Measurements from ENCODE around the gene PHLDA3.
"Not testable (repeated sequence)": the region's sequence is repeated elsewhere in the genome, so short reads cannot be mapped to it uniquely, and the experiment has no call there.

The PHLDA3 gene

GRCh38 chr1:201473296-201473695 lies 4.3 kb upstream of the PHLDA3 start:
- Histone ChIP-seq H3K4me1 (no peaks in the 10 kb centered on the region), H3K27me3 (peaks cover 23% of the 10 kb centered on the region), H3K36me3 (no peaks in the 10 kb centered on the region), H3K9me3 (no peaks in the 10 kb centered on the region), H3K4me3 (ENCODE audit: low read depth, low read length) (no peak overlapping the region)
- no peak for DNase-seq
- TF ChIP-seq, protein P1, sequence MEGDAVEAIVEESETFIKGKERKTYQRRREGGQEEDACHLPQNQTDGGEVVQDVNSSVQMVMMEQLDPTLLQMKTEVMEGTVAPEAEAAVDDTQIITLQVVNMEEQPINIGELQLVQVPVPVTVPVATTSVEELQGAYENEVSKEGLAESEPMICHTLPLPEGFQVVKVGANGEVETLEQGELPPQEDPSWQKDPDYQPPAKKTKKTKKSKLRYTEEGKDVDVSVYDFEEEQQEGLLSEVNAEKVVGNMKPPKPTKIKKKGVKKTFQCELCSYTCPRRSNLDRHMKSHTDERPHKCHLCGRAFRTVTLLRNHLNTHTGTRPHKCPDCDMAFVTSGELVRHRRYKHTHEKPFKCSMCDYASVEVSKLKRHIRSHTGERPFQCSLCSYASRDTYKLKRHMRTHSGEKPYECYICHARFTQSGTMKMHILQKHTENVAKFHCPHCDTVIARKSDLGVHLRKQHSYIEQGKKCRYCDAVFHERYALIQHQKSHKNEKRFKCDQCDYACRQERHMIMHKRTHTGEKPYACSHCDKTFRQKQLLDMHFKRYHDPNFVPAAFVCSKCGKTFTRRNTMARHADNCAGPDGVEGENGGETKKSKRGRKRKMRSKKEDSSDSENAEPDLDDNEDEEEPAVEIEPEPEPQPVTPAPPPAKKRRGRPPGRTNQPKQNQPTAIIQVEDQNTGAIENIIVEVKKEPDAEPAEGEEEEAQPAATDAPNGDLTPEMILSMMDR (IDR thresholded peaks at IDR 0.05; ENCODE audit: low read depth, low read length) = no peak

- H3K9me3 ChIP-seq; H3K36me3 ChIP-seq; H3K4me1 ChIP-seq; H3K4me3 ChIP-seq (ENCODE audit: low read depth, low read length); DNase-seq: not testable (repeated sequence)
- H3K27me3 ChIP-seq = peaks cover 28% of the 10 kb centered on the region
Observed at GRCh38 chr1:201472321-201472720, 3.3 kb upstream of the PHLDA3 start.

GRCh38 chr1:201471772-201472171 lies 2.8 kb upstream of the PHLDA3 start:
- TF ChIP-seq, protein P1 (IDR thresholded peaks at IDR 0.05; ENCODE audit: low read depth, low read length) = no peak
- H3K4me3 ChIP-seq (ENCODE audit: low read depth, low read length) = no peak overlapping the region
- H3K4me1 ChIP-seq = no peaks in the 10 kb centered on the region
- no peak for DNase-seq
- H3K27me3 ChIP-seq = peaks cover 28% of the 10 kb centered on the region
- no peaks in the 10 kb centered on the region for H3K9me3 ChIP-seq
- no peaks in the 10 kb centered on the region for H3K36me3 ChIP-seq

DNA sequence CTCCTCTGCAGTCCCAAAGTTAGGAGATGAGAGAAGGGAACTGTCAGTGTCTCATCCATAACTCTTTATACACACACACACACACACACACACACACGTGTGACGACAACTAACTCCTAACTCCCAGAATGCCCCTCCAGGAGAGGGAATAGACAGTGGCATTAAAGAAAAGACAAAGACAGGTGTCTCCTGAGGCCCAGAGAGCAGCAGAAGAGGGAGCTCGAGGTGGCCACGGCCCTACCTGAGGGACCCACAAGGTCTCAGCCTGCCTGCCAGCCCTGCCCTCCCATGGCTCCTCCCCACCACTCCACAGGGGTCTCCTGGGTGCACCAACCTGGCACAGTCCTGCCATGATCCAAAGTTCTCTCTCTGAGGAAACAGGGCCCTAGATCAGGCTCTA lies 1.6 kb upstream of the PHLDA3 start:
- no peak overlapping the region for H3K4me3 ChIP-seq (ENCODE audit: low read depth, low read length)
- DNase-seq = no peak
- H3K4me1 ChIP-seq = no peaks in the 10 kb centered on the region
- H3K36me3 ChIP-seq = no peaks in the 10 kb centered on the region
- TF ChIP-seq, protein P1 (IDR thresholded peaks at IDR 0.05; ENCODE audit: low read depth, low read length) = no peak
- H3K27me3 ChIP-seq = peaks cover 28% of the 10 kb centered on the region
- H3K9me3 ChIP-seq = no peaks in the 10 kb centered on the region

DNA sequence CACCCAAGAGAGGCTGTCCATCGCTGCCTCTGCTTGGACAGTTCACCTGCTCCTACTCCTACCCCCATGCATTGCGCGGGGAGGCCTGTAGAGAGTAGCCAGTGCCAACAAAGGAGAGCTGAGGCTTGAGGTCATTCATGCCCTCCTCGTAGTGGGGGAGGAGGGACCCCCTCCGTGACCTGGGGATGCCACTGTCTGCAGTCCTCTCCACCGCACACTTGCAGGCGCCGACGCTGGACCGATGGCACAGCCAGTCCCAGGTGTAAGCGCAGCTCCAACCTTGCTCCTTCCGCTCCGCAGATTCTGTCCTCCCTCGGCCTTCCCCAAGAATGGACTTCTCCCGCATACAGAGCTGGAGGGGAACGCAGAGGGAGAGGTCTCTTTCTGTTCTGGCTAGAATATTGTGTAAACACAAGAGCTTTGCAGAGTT lies 672 bp upstream of the PHLDA3 start:
- Histone ChIP-seq H3K4me3 (ENCODE audit: low read depth, low read length) (peak overlapping the region; percentile 50), H3K36me3 (no peaks in the 10 kb centered on the region), H3K4me1 (no peaks in the 10 kb centered on the region), H3K9me3 (no peaks in the 10 kb centered on the region), H3K27me3 (peaks cover 28% of the 10 kb centered on the region)
- TF ChIP-seq, protein P1 (IDR thresholded peaks at IDR 0.05; ENCODE audit: low read depth, low read length) = no peak
- DNase-seq = no peak

DNA sequence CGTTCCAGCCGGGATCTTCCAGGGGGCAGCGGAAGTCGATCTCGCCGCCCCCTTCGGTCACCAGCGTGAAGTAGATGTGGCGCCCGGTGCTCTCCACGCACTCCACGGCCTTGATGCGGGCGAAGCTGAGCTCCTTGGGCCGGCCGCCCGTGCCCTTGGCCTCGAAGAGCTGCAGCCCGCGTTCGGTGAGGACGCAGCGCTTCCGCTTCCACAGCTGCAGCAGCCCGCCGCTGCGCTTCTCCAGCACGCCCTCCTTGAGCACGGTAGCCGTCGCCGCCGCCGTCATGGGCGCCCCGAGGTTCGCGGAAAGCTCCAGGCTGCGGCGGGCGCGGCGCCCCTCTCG lies 516 bp downstream of the PHLDA3 start:
- H3K4me1 ChIP-seq = no peaks in the 10 kb centered on the region
- H3K9me3 ChIP-seq = no peaks in the 10 kb centered on the region
- no peaks in the 10 kb centered on the region for H3K36me3 ChIP-seq
- H3K4me3 ChIP-seq (ENCODE audit: low read depth, low read length) = peak overlapping the region; percentile 50
- peak; percentile 34 for DNase-seq
- H3K27me3 ChIP-seq = peaks cover 28% of the 10 kb centered on the region
- TF ChIP-seq, protein P1 (IDR thresholded peaks at IDR 0.05; ENCODE audit: low read depth, low read length) = no peak

- H3K4me1 ChIP-seq = no peaks in the 10 kb centered on the region
- no peaks in the 10 kb centered on the region for H3K36me3 ChIP-seq
- TF ChIP-seq, protein P1 (IDR thresholded peaks at IDR 0.05; ENCODE audit: low read depth, low read length) = no peak
- H3K4me3 ChIP-seq (ENCODE audit: low read depth, low read length) = no peak overlapping the region
- no peaks in the 10 kb centered on the region for H3K9me3 ChIP-seq
- no peak for DNase-seq
- H3K27me3 ChIP-seq = peaks cover 28% of the 10 kb centered on the region
Observed at GRCh38 chr1:201466492-201466891, 2.5 kb downstream of the PHLDA3 start.

Measured in BE2C (cell line).